ENCODE results near the gene TMEM88.

DNA sequence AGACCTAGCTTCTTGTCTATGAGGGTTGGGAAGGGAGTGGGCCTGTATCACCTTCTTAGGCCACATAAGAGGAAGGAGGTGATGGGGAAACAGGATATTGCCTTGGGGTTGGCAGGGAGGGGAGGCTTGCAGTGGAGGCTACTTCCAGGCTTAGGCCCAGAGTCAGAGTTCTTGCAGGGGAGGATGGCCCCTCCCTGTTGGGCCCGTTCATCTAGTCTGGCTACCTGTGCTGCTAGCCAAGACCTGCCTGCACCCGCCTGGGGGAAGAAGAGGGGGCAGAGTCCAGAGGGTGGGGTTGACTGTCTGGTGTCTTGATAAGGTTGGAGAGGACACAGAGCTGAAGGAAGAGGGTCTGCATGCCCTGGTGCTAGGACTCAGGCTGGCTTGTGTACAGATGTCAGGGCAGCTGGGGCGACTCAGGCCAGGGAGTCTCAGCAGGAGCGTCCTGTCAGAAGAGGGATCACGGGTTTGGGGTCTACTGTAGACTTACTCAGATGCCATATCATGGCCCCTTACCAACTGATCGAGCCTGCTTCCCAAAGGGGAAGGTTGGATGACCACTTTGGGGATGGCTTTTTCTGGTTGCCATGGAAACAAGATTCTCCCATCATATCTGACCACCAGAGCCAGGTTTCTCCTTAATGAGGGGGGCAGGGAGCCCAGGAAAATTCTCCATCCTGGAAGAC is 15.5 kb upstream of the TMEM88 start:
- TF ChIP-seq CEBPB (IDR thresholded peaks at IDR 0.05; ENCODE audit: low read depth, low read length) (no peak), RAD21 (IDR thresholded peaks at IDR 0.05; ENCODE audit: low read length) (no peak), MAZ (IDR thresholded peaks at IDR 0.05; ENCODE audit: borderline replicate concordance, low read depth, low read length) (no peak), NFE2L2 (IDR thresholded peaks at IDR 0.05; ENCODE audit: low read depth, low read length) (no peak), POLR2A (IDR thresholded peaks at IDR 0.05; ENCODE audit: low read depth, low read length) (peak; percentile 4; the same call in 1 of the 2 replicates), SMC3 (IDR thresholded peaks at IDR 0.05; ENCODE audit: low read depth, low read length) (no peak), RCOR1 (IDR thresholded peaks at IDR 0.05; ENCODE audit: insufficient replicate concordance, low read length) (no peak)
- TF ChIP-seq, protein P1, sequence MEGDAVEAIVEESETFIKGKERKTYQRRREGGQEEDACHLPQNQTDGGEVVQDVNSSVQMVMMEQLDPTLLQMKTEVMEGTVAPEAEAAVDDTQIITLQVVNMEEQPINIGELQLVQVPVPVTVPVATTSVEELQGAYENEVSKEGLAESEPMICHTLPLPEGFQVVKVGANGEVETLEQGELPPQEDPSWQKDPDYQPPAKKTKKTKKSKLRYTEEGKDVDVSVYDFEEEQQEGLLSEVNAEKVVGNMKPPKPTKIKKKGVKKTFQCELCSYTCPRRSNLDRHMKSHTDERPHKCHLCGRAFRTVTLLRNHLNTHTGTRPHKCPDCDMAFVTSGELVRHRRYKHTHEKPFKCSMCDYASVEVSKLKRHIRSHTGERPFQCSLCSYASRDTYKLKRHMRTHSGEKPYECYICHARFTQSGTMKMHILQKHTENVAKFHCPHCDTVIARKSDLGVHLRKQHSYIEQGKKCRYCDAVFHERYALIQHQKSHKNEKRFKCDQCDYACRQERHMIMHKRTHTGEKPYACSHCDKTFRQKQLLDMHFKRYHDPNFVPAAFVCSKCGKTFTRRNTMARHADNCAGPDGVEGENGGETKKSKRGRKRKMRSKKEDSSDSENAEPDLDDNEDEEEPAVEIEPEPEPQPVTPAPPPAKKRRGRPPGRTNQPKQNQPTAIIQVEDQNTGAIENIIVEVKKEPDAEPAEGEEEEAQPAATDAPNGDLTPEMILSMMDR (conservative IDR thresholded peaks at IDR 0.05; ENCODE audit: low read depth, low read length), result no peak
- TF ChIP-seq, protein P2, sequence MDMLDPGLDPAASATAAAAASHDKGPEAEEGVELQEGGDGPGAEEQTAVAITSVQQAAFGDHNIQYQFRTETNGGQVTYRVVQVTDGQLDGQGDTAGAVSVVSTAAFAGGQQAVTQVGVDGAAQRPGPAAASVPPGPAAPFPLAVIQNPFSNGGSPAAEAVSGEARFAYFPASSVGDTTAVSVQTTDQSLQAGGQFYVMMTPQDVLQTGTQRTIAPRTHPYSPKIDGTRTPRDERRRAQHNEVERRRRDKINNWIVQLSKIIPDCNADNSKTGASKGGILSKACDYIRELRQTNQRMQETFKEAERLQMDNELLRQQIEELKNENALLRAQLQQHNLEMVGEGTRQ (IDR thresholded peaks at IDR 0.05; ENCODE audit: low read depth, low read length), result no peak
- TF ChIP-seq, protein P3, sequence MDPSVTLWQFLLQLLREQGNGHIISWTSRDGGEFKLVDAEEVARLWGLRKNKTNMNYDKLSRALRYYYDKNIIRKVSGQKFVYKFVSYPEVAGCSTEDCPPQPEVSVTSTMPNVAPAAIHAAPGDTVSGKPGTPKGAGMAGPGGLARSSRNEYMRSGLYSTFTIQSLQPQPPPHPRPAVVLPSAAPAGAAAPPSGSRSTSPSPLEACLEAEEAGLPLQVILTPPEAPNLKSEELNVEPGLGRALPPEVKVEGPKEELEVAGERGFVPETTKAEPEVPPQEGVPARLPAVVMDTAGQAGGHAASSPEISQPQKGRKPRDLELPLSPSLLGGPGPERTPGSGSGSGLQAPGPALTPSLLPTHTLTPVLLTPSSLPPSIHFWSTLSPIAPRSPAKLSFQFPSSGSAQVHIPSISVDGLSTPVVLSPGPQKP (IDR thresholded peaks at IDR 0.05; ENCODE audit: borderline replicate concordance, low read depth, low read length), result no peak

Measured in IMR-90 (cell line).